ENCODE data around the gene RUFY4.

RUFY4 gene

GRCh38 chr2:218130377-218130776, 61.3 kb downstream of the RUFY4 start:
- Histone ChIP-seq H3K27me3 (ENCODE audit: insufficient read depth, low read length) (peaks cover 19% of the 10 kb centered on the region), H3K79me2 (ENCODE audit: insufficient read depth, low read length) (no peaks in the 10 kb centered on the region), H4K20me1 (ENCODE audit: insufficient read depth, low read length) (no peaks in the 10 kb centered on the region), H2AFZ (ENCODE audit: low read length) (no peak overlapping the region), H3K4me2 (ENCODE audit: low read length) (no peak overlapping the region), H3K4me1 (ENCODE audit: insufficient read depth, low read length, severe bottlenecking) (no peaks in the 10 kb centered on the region), H3K9ac (ENCODE audit: low read length) (no peak overlapping the region), H3K4me3 (ENCODE audit: low read depth, low read length, poor library complexity, severe bottlenecking) (no peak overlapping the region), H3K9me3 (ENCODE audit: low read length) (no peaks in the 10 kb centered on the region), H3K27ac (ENCODE audit: low read depth, low read length, poor library complexity, severe bottlenecking) (no peak overlapping the region), H3K36me3 (ENCODE audit: insufficient read depth, low read length) (no peaks in the 10 kb centered on the region), H3K9me2 (ENCODE audit: low read depth, low read length) (no peaks in the 10 kb centered on the region), H3F3A (ENCODE audit: insufficient read depth, low read length) (no peaks in the 10 kb centered on the region)
- TF ChIP-seq CTCF (IDR thresholded peaks at IDR 0.05; ENCODE audit: low read length) = no peak

GRCh38 chr2:218130822-218131221, 61.8 kb downstream of the RUFY4 start:
- H3K9me2 ChIP-seq (ENCODE audit: low read depth, low read length) = no peaks in the 10 kb centered on the region
- H4K20me1 ChIP-seq (ENCODE audit: insufficient read depth, low read length) = no peaks in the 10 kb centered on the region
- H3K9ac ChIP-seq (ENCODE audit: low read length) = no peak overlapping the region
- H3F3A ChIP-seq (ENCODE audit: insufficient read depth, low read length) = no peaks in the 10 kb centered on the region
- peaks cover 18% of the 10 kb centered on the region for H3K27me3 ChIP-seq (ENCODE audit: insufficient read depth, low read length)
- TF ChIP-seq CTCF (IDR thresholded peaks at IDR 0.05; ENCODE audit: low read length) (no peak), EZH2 (IDR thresholded peaks at IDR 0.05; ENCODE audit: borderline replicate concordance, low read length) (no peak)
- H3K79me2 ChIP-seq (ENCODE audit: insufficient read depth, low read length) = no peaks in the 10 kb centered on the region
- no peak overlapping the region for H3K4me3 ChIP-seq (ENCODE audit: low read depth, low read length, poor library complexity, severe bottlenecking)
- no peaks in the 10 kb centered on the region for H3K9me3 ChIP-seq (ENCODE audit: low read length)
- no peak overlapping the region for H3K4me2 ChIP-seq (ENCODE audit: low read length)
- no peak overlapping the region for H2AFZ ChIP-seq (ENCODE audit: low read length)
- H3K27ac ChIP-seq (ENCODE audit: low read depth, low read length, poor library complexity, severe bottlenecking) = no peak overlapping the region
- no peaks in the 10 kb centered on the region for H3K36me3 ChIP-seq (ENCODE audit: insufficient read depth, low read length)
- H3K4me1 ChIP-seq (ENCODE audit: insufficient read depth, low read length, severe bottlenecking) = no peaks in the 10 kb centered on the region

GRCh38 chr2:218137514-218137913, 68.5 kb downstream of the RUFY4 start:
- no peaks in the 10 kb centered on the region for H3K27me3 ChIP-seq (ENCODE audit: insufficient read depth, low read length)
- H3K27ac ChIP-seq (ENCODE audit: low read depth, low read length, poor library complexity, severe bottlenecking) = no peak overlapping the region
- H3K4me2 ChIP-seq (ENCODE audit: low read length) = no peak overlapping the region
- H2AFZ ChIP-seq (ENCODE audit: low read length) = no peak overlapping the region
- no peak for TF ChIP-seq EZH2 (IDR thresholded peaks at IDR 0.05; ENCODE audit: borderline replicate concordance, low read length)
- no peak for TF ChIP-seq CTCF (IDR thresholded peaks at IDR 0.05; ENCODE audit: low read length)
- H3K9ac ChIP-seq (ENCODE audit: low read length) = no peak overlapping the region
- H3K36me3 ChIP-seq (ENCODE audit: insufficient read depth, low read length) = no peaks in the 10 kb centered on the region
- no peaks in the 10 kb centered on the region for H3K9me3 ChIP-seq (ENCODE audit: low read length)
- H3K4me3 ChIP-seq (ENCODE audit: low read depth, low read length, poor library complexity, severe bottlenecking) = no peak overlapping the region
- no peaks in the 10 kb centered on the region for H4K20me1 ChIP-seq (ENCODE audit: insufficient read depth, low read length)
- H3K4me1 ChIP-seq (ENCODE audit: insufficient read depth, low read length, severe bottlenecking) = no peaks in the 10 kb centered on the region
- H3K79me2 ChIP-seq (ENCODE audit: insufficient read depth, low read length) = no peaks in the 10 kb centered on the region
- H3F3A ChIP-seq (ENCODE audit: insufficient read depth, low read length) = no peaks in the 10 kb centered on the region
- no peaks in the 10 kb centered on the region for H3K9me2 ChIP-seq (ENCODE audit: low read depth, low read length)

Measured in OCI-LY1 (cell line).